Measurements from ENCODE around the gene GAS2L1.

GAS2L1 gene

GRCh38 chr22:29327089-29327764 lies 20.8 kb downstream of the GAS2L1 start:
- DNase-seq (ENCODE audit: low read depth, low spot score), result no peak

- DNase-seq (ENCODE audit: low read depth, low spot score), result no peak
Observed at GRCh38 chr22:29328055-29328454, 21.6 kb downstream of the GAS2L1 start.

DNA sequence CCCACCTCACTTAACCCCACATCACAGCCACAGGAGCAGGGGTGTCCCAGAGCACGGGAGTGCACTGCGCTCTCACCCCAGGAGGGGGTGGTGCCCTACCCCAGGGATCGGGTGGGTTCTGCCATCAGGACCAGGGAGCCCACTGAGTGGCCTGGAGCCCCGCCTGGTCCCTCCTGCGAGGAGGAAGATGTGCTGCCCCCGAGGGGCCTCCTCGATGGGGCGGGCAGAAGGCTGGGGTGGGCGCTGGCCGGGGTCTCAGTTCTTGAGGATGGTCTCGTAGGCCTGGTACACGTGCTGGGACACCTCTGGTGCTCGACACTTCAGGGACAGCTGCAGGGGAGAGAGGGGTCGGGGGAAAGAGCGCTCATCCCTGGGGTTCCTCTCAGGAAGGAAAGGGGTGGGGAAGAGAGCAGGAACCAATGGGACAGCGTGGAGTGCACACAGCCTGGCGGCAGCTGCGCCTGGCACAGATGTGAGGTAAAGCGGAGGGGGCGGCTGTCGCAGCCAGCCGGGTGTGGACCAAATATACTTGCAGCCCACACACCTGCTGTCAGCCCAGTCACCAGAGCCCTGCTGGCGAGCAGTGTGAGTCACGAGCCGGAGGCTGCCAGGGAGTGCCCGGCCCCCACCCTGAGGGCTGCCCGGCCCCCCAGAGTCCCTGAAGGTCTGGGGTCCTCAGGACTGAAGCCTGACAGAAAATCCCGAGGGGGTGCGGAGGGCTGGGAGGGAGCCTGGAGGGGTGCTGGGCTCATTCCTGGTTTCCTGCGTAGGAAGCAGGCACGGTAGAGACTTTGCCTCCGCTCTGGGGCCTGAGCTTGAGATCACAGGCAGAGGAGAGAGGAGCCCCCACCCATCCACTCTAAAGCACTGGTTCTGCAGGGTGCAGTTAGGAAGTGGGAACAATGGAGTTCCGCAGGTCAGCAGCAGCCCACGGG lies 22.4 kb downstream of the GAS2L1 start:
- no peak for DNase-seq (ENCODE audit: low read depth, low spot score)

DNA sequence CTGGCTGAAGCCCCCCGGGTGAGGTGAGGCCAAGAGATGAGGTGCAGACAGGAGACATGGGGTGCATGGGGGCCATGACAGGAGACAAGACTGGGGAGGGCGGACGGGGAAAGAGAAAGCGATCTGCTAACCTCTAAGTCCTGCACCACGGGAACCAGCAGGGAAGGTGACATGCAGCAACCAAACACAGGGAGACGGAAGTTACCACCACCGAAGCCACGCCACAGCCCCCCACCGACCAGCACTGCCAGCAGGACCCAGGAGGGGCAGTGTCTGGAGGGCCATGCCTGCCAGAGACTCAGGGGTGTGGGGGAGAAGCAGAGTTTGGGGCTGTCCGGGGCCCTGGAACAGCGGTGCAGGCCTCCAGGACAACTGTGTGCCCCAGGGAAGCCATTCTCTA lies 23.1 kb downstream of the GAS2L1 start:
- no peak for DNase-seq (ENCODE audit: low read depth, low spot score)

- no peak for DNase-seq (ENCODE audit: low read depth, low spot score)
Observed at GRCh38 chr22:29330291-29330690, 23.8 kb downstream of the GAS2L1 start.

DNA sequence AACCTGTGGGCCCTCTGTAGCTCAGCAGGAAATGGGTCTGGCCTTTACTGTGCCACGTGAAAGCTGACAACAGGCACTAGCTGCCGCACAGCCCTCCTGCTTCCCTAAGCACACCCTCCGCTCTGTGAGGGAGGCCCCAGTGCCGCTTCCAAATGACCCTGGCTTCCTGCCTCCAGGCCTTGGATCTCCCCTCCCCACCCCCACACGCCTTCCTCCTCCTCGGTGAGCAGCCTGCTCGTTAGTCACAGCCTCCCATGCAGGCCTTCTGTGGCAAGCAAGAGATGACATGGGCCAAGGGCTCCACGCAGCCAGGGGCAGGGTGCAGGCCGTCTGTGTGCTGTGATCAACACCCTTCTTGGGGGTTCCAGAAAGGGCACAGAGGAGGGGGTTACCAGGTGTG lies 24.3 kb downstream of the GAS2L1 start:
- peak; percentile 80 for DNase-seq (ENCODE audit: low read depth, low spot score)

- no peak for DNase-seq (ENCODE audit: low read depth, low spot score)
Observed at GRCh38 chr22:29331213-29331612, 24.8 kb downstream of the GAS2L1 start.

- no peak for DNase-seq (ENCODE audit: low read depth, low spot score)
Observed at GRCh38 chr22:29331658-29332300, 25.3 kb downstream of the GAS2L1 start.

- DNase-seq (ENCODE audit: low read depth, low spot score), result no peak
Observed at GRCh38 chr22:29332886-29333496, 26.5 kb downstream of the GAS2L1 start.

DNA sequence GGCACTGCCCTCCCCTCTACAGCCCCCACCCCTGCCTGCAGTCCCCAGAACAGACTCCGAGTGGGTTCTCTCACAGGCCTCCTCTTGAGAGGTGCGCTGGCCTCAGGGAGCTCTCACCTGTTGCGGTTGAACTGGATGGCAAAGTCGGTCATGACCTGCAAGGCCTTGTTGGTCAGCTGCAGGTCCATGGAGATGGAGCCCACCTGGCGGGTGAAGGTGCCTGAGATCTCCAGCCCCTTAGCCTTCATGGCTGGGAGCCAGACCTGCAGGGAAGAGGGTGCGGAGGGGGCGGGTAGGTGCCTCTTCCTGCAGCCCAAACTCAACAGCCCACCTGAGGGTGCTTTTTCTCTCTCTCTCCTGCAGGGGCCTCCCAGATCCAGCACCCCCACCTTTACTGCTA lies 27.7 kb downstream of the GAS2L1 start:
- DNase-seq (ENCODE audit: low read depth, low spot score), result no peak

GRCh38 chr22:29334696-29335344 lies 28.4 kb downstream of the GAS2L1 start:
- DNase-seq (ENCODE audit: low read depth, low spot score), result no peak

- no peak for DNase-seq (ENCODE audit: low read depth, low spot score)
Observed at GRCh38 chr22:29335656-29336055, 29.2 kb downstream of the GAS2L1 start.

- DNase-seq (ENCODE audit: low read depth, low spot score), result no peak
Observed at GRCh38 chr22:29336751-29337490, 30.5 kb downstream of the GAS2L1 start.

DNA sequence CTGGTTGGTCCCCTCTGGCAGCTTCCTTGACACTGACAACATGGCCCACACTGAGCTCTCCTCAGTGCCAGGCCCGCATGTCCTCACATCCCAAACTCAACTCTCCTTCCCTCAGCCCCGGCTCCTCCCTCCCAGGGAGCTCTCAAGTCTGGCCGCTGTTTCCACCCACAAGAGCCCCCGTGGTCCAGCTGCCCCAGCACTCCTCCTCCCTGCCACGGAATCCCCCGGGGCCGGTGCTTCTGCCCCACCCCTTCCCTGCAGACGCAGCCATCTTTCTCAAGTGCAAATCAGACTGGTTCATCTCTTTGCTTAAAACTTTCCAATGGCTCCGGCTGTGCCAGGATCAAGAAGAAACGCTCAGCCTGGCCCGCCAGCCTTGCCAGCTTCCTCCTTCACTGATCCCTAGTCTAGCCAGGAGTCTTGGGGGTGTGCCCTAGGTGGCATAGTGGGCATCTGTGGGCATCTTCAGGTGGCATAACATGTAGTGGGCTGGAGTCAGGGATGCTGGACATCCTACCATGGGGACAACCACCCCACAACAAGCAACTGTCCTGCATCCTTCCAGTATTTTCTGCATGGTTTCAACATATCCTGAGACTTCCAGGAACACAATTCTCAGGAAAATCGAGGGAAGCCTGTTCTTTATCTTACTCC lies 31.3 kb downstream of the GAS2L1 start:
- DNase-seq (ENCODE audit: low read depth, low spot score), result no peak

DNA sequence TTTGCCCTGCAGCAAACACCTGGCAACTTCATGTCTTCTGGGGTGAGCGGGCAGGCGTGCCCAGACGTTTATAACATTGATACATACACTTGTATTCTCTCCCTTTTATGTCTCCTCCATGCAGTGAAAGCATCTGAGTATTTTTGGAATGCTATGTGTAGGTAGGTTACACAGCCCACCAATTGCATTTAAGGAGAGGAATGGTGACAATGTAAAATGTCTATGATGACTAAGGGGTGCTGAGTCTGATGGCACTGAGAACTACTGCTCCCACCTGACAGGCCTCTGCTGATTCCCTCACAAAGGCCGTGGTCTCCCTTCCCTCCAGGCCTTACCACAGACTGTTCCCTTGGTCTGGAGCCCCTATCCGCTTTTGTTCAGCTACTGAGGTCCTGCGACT lies 31.9 kb downstream of the GAS2L1 start:
- no peak for DNase-seq (ENCODE audit: low read depth, low spot score)

DNA sequence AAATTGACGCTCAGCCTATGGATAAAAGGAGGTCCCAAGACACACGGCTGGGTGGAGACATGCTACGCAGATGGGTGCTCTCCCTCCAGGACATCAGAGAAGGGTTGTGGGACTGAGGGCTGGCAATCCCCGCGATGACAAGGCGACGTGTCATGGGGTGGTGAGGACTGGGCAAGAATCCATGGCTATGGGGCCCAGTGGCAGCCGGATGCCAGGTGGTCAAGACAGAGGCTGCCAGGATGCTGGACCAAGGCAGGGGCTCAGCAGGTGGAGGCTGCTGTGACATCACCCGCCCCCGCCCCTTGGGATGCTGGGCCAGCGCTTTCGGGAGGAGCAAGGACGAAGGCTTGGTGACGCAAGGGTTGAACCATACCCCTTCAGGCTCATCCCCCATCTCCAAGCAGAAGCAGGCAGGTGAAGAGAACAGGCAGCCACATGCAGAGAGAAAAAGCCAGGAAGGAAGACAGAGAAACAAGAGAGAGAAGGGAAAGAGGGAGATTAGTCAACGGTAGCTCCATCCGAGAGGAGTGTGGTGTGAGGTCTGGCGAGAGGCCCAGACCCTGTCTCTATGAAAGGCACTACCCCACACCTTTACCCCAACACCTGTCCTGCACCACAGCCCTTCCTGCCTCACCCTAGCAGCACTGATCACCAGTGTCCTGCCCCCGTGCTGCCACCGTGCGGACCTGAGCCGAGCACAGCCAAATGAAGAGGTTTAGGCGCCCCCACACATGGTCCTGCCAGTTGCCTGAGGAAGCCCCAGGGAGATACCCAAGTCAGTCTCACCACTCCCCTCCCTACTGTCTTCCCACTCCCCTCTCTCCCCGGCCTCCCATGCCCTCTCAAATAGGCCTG lies 33.2 kb downstream of the GAS2L1 start:
- DNase-seq (ENCODE audit: low read depth, low spot score), result no peak

DNA sequence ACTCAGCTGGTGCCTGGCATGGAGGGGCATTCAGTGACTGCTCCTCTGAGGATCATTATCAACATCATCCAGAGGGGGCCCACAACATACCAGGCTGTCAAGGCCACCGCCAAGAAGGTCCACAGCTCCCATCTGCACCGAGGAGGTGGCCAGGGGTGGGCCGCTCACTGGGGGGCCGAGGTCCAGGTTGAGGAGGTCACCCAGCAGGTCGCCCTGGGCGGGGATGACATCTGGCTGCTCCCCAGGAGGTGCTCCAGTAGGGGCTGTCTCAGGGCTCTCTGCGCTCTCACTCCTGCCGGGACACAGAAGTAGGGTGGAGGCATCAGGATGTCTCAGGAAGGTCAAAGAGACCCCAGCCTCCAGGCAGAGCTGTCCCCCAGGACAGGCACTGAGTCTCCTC lies 34.1 kb downstream of the GAS2L1 start:
- no peak for DNase-seq (ENCODE audit: low read depth, low spot score)

GRCh38 chr22:29341056-29341848 lies 34.8 kb downstream of the GAS2L1 start:
- DNase-seq (ENCODE audit: low read depth, low spot score), result no peak

GRCh38 chr22:29341849-29342127 lies 35.3 kb downstream of the GAS2L1 start:
- no peak for DNase-seq (ENCODE audit: low read depth, low spot score)
